IPS-NIHi7 (cell line): Measurements from ENCODE around the gene FAM98B.
A peak's percentile ranks its signal among the peaks of the same experiment; 100 is the strongest.
"Not testable (repeated sequence)": the region's sequence is repeated elsewhere in the genome, so short reads cannot be mapped to it uniquely, and the experiment has no call there.

Experiments
- DNase-seq: peaks from one replicate; pipeline ENCODE4 v3.0.0; 2012; ENCODE audit warnings: mixed read lengths; ENCODE audit errors: extremely low spot score

Gene FAM98B

DNA sequence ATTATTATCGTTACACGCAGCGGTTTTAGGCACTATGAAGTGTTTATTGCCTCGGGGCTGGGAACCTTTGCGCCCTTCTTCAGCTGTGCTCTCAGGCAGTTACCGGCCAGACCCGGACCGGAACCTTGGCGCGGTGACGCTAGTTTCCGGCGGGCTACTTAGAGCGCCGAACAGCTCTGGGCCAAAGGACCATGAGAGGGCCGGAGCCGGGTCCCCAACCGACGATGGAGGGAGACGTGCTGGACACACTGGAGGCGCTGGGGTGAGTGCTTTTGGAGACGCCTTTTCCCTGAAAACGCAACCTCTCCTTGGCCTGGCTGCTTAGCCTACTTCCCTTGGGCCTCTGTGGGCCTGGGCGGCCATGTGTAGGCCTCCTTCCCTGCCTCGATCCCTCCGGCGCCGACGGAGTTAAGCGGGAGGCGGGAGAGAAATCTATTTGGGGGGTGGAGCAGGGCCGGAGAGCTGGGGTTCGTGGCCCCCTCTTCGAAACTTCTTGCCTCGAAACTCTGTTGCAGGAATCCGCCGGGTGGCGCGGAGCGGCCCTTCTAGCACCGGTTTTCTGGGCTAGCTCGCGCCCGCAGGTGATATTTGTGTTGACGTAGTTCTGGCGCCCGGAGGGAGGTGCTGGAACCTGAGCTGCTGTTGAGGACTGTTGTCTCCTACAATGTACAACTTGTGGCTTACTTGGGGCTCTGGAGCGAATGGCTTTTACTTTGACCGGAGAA, at the start of gene FAM98B:
Gene FAM98B, plus strand, starts transcription at position 157 of the 725 bp plus-strand sequence. Its CDS starts 35 bp downstream, at position 192.
- DNase-seq = peak; percentile 88

DNA sequence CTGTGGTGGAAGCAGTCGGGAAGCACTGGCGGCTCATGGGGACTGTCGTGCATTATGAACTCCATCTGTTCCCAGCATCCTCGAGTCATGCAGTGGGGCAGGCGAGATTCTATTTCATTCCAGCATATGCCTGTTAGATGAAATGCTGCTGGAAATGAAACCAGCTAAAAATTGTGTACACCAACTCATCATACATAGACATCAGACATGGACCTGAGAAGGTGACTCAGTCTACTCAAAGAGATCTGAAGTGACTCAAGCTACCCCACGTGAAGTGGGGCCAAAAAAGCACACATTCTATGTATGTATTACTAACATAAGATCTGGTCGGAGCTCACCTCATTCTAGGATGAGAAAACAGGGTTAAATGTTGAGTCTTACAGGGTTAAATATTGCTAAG, 47.5 kb upstream of the FAM98B start:
- DNase-seq = no peak

DNA sequence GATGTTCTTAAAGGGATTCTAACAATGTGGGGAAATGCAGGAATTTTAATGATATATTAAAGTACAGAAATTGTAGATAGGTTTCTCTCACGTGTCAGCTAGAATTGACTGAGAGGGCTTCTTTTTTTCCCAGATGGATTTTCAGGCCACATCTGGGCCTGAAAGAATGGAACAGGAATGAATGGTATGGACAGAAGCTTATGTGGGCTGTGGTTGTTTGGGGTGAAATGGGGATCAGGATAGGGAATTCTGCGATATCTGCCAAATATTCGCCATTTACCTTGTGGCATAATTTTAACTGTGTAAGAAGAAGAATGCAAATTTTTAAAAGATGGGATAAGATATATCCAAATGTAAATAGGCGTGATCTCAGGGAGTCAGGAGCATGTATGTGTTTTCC, 45.4 kb upstream of the FAM98B start:
- no peak for DNase-seq

DNA sequence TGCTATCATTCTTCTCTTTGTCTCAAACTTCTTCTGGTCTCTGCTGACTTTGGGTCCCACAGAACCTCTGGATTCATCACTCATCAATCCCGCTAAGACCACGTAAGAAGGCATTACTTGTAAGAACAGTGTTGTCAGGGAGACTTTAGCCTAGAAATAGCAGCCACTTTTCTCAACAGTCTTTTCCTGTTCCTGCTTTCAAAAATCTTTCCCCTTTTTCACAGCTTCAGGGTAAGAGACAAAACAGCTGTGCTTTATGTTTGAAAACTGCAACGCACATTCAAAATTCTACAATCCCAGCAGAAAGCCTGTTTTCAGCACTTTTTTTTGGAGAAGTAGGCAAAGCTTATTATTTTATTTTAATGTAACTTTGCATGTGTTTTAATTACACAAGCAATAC, 42.0 kb upstream of the FAM98B start:
- DNase-seq = no peak

DNA sequence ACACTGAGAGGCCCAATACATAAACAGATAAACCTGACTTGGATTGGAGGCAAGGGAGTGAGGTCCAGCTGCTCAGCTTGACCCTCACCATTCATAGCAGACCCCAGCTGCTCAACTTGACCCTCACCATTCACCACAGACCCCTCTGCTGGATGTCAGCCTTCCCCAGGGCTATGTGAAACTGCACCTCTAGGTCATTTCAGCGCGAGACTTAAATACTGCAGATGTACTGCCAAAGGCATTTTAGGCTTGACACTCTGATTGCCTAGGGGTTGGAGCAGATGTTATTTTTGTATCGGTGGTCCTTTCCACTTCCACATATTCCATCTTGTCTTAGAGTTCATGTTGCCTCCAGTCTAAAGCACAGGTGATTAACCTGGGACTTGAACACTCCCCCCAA, 41.5 kb upstream of the FAM98B start:
- no peak for DNase-seq

DNA sequence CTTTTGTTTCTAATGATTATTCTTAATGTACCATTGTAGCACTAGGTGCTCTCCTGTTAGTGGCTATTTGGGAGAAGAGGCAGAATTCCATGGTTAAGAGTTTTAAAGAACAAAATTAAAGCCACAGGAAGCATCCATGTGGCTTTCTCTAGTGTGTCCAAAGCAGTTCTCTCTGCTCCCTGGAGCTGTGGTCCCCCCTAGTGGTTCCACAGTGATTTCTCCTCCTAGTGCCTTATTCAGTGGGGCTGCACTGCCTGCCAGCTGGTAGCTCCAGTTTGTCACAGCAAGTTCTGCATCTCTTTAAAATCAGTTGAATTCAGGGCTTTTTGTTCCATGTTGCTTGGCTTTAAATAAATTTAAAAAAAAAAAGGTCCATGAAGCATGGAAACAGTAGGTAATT, 39.6 kb upstream of the FAM98B start:
- DNase-seq = peak; percentile 81

DNA sequence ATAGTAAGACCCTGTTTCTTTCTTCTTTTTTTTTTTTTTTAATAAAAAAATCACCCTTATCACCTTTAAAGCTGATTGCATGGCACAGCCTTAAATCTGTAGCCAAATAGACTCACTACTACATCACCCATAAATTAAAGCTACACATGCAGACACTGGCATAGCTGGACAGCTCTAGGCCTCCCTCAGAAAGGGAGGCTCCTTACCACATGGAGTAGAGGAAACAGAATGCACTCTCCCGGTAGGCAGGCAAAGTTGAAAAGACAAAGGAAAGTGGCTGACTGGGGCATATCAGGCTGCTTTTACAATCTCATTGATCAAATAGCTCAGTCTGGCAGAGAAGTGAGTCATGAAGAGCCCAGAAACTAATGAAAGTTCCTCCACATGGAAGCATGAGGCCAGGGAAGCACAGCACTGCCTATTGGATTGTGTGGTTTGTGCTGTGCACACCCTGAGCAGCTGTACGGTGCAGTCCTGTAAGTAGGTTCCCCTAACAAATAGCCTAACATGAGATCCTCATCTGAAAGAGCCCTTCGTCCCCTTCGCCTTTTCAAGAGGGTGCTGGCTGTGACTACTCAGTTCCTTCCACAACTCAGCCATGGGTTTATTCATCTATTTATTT, 32.7 kb upstream of the FAM98B start:
- DNase-seq = no peak

DNA sequence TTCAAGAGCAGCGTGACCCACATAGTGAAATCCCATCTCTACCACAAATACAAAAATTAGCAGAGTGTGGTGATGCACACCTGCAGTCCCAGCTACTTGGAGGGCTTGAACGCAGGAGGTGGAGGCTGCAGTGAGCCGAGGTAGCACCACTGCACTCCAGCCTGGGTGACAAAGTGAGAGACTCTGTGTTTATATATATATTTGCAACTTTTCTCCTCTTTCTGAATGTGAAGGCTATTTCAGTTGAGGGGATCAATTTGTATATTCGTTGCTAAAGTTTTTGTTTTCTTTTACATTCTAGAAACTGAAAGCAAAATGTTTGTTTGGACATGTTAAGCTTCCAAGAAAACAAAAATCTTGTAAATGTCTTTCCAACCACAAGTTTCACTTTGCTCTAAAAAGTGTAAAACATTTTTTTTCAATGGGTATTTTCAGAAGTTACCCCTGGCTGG, 29.8 kb upstream of the FAM98B start:
- DNase-seq = no peak

DNA sequence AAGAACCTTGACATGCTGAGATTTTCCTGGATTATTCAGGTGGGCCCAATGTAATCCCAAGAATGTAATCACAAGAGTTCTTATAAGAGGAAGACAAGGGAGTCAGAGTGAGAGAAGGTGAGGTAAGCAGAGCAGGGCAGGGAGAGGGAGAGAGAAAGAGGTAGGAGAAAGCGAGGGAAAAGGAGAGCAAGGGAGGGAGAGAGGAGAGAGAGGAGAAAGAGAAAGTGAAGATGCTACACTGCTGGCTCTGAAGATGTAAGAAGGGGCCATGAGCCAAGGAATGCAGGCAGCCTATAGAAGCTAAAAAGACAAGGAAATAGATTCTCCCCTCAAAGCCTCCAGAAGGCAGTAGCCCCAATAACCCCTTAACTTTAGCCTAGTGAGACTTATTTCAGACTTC, 28.7 kb upstream of the FAM98B start:
- no peak for DNase-seq

DNA sequence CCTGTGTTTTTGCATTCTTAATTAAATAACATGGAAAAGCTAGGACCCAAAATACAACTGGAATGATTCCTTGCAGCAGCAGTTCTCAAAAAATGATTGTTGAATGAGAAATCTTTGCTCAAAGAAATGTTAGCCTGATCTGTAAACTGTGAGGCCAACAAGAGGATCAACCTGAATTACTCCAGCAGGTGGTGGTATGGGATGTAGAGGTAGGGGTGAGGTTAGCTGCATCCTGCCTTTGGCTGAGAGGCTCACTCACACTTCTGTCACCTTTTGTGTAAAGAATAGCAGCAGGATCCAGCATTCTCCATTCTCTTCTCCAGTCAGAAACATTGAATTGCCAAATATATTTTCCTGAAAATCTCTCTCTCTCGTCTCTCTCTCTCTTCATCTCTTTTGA, 26.5 kb upstream of the FAM98B start:
- DNase-seq = peak; percentile 24

DNA sequence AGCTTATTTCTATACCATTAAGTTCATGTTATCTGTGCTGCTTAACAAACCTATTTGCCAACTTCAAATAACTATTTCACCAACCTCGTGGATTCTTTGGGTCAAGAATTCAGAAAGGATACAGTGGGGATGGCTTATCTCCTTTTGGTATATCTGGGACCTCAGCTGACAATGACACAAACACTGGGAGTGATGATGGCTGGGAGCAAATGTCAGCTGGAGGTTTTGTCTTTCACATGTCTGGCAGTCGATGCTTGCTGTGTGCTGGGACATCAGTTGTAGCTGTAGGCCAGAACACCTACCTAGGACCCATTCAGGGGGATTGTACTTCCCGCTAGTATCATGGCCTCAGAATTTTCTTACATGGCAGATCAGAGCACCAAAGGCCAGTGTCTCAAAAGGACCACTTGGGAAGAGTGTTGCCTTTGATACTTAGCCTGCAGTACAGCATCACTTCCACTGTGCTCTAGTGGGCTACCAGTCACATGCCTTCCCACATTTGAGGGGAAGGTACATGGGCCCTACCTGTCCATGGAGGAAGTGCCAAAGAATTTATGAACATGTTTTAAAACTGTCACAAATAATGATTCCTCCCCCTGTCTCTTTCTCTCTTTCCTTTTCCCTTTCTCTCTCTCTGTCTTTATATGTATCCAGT, 23.7 kb upstream of the FAM98B start:
- DNase-seq = no peak

DNA sequence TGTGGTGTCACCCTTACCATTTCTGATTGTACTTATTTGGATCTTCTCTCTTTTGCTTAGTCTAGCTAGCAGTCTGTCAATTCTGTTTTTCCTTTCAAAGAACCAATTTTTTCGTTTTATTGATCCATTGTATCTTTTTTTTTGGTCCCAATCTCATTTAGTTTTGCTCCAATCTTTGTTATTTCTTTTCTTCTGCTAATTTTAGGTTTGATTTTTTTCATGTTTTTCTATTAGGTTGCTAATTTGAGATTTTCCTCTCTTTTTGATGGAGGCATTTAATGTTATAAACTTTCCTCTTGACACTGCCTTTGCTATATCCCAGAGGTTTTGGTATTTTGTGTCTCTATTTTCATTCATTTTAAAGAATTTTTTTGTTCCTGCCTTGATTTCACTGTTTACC, 16.9 kb upstream of the FAM98B start:
- no peak for DNase-seq

DNA sequence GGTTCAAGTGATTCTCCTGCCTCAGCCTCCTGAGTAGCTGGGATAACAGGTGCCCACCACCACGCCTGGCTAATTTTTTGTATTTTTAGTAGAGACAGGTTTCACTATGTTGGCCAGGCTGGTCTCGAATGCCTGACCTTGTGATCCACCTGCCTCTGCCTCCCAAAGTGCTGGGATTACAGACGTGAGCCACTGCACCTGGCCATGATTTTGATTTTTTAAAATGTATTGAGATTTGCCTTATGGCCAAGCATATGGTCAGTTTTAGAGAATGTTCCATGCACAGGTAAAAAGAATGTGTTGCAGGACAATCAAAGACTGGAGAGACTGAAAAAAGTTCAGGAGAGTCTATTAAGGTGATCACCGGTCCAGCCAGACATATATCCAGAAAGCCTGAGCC, 16.3 kb upstream of the FAM98B start:
- not testable (repeated sequence) for DNase-seq

DNA sequence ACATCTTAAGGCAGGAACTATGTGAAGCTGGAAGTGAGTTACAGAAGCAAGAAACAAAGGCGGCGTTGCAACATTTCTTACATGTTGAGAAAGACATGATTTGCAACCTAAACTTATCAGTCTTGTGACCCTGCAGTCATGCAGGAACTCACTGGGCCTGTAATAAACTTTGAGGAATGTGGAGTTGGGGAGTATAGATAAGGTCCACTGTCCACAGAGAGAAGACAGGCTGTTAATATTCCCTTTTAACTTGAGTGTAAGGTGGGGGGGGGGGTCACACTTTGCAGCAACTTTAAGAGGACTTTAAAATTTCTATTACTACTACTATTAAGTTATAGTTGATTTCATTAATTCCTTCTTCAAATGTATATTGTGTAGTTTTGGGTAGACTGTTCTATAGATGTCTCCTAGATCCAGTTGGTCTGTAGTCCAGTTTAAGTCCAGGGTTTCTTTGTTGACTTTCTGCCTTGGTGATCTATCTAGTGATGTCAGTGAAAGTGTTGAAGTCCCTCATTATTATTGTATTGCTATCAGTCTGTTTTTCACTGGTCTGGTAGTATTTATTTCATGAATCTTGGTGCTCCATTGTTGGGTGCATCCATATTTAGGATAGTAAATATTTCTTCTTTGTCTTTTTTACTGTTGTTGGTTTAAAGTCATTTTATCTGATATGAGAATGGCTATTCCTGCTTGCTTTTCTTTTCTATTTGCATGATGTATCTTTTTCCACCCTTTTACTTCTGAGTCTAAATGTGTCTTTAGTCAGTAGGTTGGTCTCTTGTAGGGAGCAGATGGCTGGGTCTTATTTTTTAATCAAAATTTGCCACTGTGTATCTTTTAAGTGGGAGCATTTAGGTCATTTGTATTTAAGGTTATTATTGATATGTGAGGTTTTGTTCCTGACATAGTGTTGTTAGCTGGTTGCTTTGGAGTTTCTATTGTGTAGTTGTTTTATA, 15.6 kb upstream of the FAM98B start:
- DNase-seq = no peak

DNA sequence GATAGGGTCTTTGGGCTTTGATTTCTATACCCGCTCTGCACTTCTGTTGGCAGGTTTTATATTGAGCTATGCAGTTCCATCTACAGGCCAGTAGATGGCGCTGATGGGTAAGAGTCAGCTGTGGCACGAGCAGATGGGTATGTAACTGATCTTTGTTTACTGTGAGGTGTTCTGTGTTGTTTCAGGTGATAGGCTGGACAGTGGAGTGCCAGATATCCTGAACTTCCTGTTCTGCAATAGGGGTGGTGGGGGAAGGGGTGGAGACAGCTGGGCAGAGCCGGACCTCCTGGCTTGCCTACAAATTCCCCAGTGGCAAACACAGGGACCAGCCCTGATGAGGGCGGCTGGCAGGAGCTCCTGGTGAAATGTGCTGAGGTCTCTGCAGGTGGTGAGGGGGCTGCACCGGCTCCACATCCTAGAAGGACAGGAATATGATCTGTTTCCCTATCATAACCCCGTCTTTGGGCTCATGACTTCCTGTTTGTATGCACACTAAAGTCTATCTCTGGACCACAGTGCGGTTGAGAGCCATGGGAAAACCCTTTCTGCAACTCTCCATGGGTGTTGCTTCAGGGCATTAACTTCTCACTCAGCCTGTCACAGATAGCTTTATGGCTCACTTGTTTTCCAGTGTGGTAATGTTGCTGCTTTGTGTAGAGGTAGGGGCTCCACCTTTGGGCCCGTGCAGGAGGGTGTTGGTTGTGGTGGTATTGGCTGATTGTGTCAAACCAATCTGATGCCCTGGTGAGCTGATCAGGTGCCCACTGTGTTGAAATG, 13.4 kb upstream of the FAM98B start:
- peak; percentile 69 for DNase-seq

DNA sequence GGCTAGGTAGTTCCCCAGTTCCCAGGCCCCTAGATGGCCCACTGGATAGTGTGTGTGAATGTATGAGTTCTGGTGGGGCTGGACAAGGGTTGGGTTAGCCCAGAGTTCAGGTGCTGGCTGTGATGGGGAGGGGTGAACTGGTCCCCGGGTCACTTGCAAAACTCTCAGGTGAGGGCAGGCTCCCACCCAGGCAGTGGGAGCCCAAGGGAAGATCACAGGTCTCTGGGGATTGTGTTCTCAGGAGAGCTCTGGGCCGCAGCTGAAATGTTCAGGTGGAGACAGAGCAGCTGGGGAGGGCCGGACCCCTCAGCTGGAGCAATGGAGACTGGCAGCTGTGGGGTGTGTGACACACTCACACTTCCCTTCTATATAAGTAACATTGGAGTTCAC, 12.8 kb upstream of the FAM98B start:
- DNase-seq = no peak

DNA sequence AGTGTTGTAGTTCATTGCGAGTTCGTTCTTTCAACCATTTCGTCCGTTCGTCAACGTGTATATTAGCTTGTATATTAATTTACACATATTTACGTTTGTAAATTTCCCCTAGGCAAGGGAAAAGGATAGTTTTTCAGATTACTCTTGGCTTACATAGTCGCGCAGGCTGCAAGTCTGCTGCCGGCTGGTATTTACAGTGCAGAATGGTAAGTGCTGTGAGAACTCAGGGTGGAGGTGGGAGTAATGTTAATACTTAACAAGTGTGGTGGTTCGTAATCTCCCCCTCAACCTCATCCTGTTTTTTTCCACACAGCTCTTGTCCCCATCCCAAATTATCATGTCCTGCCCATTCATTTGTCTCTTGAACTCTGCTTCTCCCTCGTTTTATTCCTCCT, 766 bp downstream of the FAM98B start:
- DNase-seq = no peak

DNA sequence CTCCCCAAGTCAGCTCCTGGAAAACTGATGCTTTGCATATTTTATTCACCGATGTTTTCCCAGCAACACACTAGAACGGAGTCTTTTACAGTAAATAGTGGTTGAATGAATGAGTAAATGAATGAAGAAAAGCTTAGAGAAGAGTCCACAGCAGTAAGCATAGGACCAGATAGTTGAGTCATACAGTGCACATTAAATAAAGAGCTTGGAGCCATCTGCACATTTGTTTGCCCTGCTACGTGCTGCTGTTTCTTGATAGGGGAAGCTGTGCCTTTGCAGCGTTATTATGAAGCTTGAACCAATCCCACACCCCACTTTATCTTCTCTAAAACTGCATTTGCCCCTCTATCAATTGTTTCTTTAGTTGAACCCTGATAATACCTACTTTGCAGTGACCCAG, 1.2 kb downstream of the FAM98B start:
- no peak for DNase-seq

DNA sequence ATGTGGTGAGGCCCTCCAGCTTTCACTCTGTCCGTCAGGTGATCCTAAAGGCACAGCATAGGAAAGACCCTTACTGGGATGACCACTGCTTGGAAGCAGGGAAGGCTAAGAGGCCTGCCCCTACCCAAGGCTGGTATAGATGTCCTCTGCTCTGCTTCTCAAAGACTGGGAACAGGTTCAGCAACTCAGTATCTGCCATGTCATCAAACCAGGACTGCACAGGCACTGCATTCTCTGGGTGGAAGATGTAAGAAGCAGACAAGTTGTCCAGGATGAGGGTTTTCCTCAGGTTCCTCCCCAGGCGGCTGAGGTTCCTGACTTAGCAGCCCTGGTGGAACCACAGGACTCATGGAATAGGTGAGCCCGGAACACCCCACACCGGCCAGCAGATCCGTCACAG, 4.7 kb downstream of the FAM98B start:
- no peak for DNase-seq

DNA sequence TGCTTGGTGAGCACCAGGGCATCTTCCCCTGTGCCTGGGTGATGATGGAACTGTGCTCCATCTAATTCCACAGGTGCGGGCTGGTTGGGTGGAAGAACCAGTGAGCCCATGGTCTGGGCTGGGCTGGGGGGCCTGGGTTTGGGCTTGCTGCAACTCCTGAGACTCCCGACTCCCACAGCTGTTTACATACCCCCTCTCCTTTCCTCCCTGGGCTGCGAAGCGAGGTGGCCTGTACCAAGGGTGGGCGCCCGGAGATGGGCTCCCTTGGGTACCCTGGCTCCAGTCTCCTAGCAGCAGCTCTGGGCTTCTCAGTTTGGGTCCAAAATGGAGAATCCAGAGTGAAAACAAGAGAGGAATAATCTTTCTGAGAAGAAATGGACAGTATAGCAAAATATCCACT, 5.6 kb downstream of the FAM98B start:
- no peak for DNase-seq

DNA sequence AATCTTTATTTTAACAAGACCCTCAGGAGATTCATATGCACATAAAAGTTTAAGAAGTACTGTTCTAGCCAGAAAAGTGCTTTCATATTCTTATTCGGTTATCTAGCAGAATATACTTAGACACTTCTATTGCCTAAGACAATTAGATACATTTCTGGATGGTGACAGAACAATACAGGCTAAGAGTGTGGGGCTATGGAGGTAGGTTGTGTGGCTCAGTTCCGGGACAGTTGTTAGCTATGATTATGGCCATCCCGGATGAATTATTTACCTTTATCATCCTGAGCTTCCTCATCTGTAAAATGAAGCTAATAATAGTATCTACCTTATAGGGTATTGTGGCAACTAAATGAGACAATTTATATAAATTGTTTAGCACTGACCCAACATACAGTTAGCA, 6.6 kb downstream of the FAM98B start:
- no peak for DNase-seq
